Erythroblast (primary cell): Measurements from ENCODE around the gene KDM7A.

Experiments used
- GATA1 ChIP-seq: IDR thresholded peaks from 2 replicates; pipeline ENCODE4 v1.6.1; 2011; ENCODE audit warnings: low read depth, mild to moderate bottlenecking, control low read depth, low read length, moderate library complexity
- POLR2A ChIP-seq: IDR thresholded peaks from 2 replicates; pipeline ENCODE4 v1.6.1; 2011; ENCODE audit warnings: mild to moderate bottlenecking, low read length

DNA sequence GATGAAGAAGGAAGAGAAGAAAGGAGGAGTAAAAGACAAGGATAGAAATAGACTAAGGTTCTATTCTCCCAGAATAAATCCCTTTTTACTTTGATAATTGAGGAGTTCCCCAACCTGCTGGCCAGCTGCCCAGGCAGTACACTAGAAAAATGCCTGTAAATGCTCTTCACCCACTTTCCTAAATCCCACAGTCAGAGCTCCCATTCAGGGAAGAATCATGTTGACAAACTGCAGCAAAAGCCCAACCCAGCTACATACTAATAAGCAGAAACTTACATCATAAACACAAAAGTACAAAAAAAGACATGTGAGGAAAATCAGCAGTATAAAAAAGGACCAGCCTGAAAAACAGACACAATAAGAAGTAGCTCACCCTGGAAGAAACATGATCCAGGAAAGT, 15.8 kb upstream of the KDM7A start:
- no peak for TF ChIP-seq POLR2A
- TF ChIP-seq GATA1, result no peak
